ENCODE data around the gene ACP4. TPM values are rescaled to one million over a fixed set of nuclear protein-coding genes. Genes with fewer than 3 reads are reported as not detected.
"Not testable (repeated sequence)": the region's sequence is repeated elsewhere in the genome, so short reads cannot be mapped to it uniquely, and the experiment has no call there.

ACP4 gene
- total and polyA plus RNA-seq, 2 of the 13 experiments (the other 11 are each of a cell fraction or from before 2014, with no cell fraction given), result 0.08 TPM; not detected in 1

GRCh38 chr19:50780753-50781435, 9.3 kb upstream of the ACP4 start:
- no peak for TF ChIP-seq TBX3 (IDR thresholded peaks at IDR 0.05; ENCODE audit: borderline replicate concordance)
- FAIRE-seq (no peak), DNase-seq (ENCODE audit: low spot score) (no peak), ATAC-seq (no peak)
- Histone ChIP-seq H4K20me1 (ENCODE audit: insufficient read depth, low read length) (no peaks in the 10 kb centered on the region), H3K27me3 (ENCODE audit: control insufficient read depth in 1 of 2, insufficient read depth in 2 of 2, low read length in 2 of 2) (peaks cover 0 to 31% of the 10 kb centered on the region in 2 experiments; a peak in 3 of 5 replicates), H3K4me3 (replicated peaks in 1 of 3; ENCODE audit: insufficient read depth in 1 of 3, low read depth in 2 of 3, low read length in 3 of 3) (no peak overlapping the region), H3K27ac (ENCODE audit: extremely low read length, insufficient read depth, low read length) (no peak overlapping the region), H3K9me3 (ENCODE audit: low read length) (no peaks in the 10 kb centered on the region), H3K9ac (ENCODE audit: insufficient read depth, low read depth, low read length) (no peak overlapping the region), H3K4me2 (ENCODE audit: low read depth, low read length) (no peak overlapping the region), H3K79me2 (ENCODE audit: insufficient read depth, low read length) (no peaks in the 10 kb centered on the region), H3K36me3 (replicated peaks in 1 of 2; ENCODE audit: control insufficient read depth in 1 of 2, insufficient read depth in 2 of 2, low read length in 2 of 2) (no peaks in the 10 kb centered on the region), H2AFZ (ENCODE audit: low read length) (no peak overlapping the region), H3K4me1 (ENCODE audit: insufficient read depth, low read length) (0 out of 2 replicates have a peak, but pooled peaks cover 6% of the 10 kb centered on the region)
- POLR2A ChIA-PET, result interaction anchor here (0.6 kb wide), 1 partner anchor 508 kb away, joined by 3 read pairs; no protein-coding TSS in a partner anchor
- no TSS peak for BruUV-seq (replicated peaks)
- in situ Hi-C loops (cut with HindIII; ENCODE audit: extremely low pct_ligation_motif_present, low pct_unique_long_range_greater_than_20kb), result loop anchor here (10.0 to 25.0 kb wide), 3 partner anchors 176 to 419 kb away; partner anchors contain the start of gene NAPSA
- WGBS (ENCODE audit: low lambda C conversion rate), result 18% methylated on average over 8 of the region's 16 CpGs
- CTCF ChIA-PET (ENCODE audit: low intra/inter-chr PET ratio, low total read pairs), result no interaction called here
- intact Hi-C loops (cut with micrococcal nuclease; ENCODE audit: unreplicated experiment), result loop anchor here (5.0 kb wide), 1 partner anchor 59 kb away; the partner anchor contains the start of gene CLEC11A

GRCh38 chr19:50783848-50784152, 6.4 kb upstream of the ACP4 start:
- peaks cover 0 to 18% of the 10 kb centered on the region in 2 experiments; a peak in 3 of 5 replicates for H3K27me3 ChIP-seq (ENCODE audit: control insufficient read depth in 1 of 2, insufficient read depth in 2 of 2, low read length in 2 of 2)
- intact Hi-C loops (cut with micrococcal nuclease; ENCODE audit: unreplicated experiment), result loop anchor here (5.0 kb wide), 1 partner anchor 61 kb away; the partner anchor contains the start of gene CLEC11A
- DNase-seq (ENCODE audit: low spot score); POLR2A ChIA-PET; H3K9me3 ChIP-seq (ENCODE audit: low read length); H3K27ac ChIP-seq (ENCODE audit: extremely low read length, insufficient read depth, low read length); BruUV-seq (replicated peaks); H3K4me2 ChIP-seq (ENCODE audit: low read depth, low read length); H2AFZ ChIP-seq (ENCODE audit: low read length); FAIRE-seq; H3K4me3 ChIP-seq (replicated peaks in 1 of 3; ENCODE audit: insufficient read depth in 1 of 3, low read depth in 2 of 3, low read length in 3 of 3); H3K9ac ChIP-seq (ENCODE audit: insufficient read depth, low read depth, low read length); H3K36me3 ChIP-seq (replicated peaks in 1 of 2; ENCODE audit: control insufficient read depth in 1 of 2, insufficient read depth in 2 of 2, low read length in 2 of 2); ATAC-seq; H3K79me2 ChIP-seq (ENCODE audit: insufficient read depth, low read length); H4K20me1 ChIP-seq (ENCODE audit: insufficient read depth, low read length); H3K4me1 ChIP-seq (ENCODE audit: insufficient read depth, low read length): not testable (repeated sequence)
- WGBS (ENCODE audit: low lambda C conversion rate), result 45% methylated on average over 8 of the region's 8 CpGs
- CTCF ChIA-PET (ENCODE audit: low intra/inter-chr PET ratio, low total read pairs), result interaction anchor here (1.2 to 1.9 kb wide), 7 partner anchors 59 to 519 kb away, joined by 3 to 14 read pairs (median 5); no protein-coding TSS in a partner anchor
- in situ Hi-C loops (cut with HindIII; ENCODE audit: extremely low pct_ligation_motif_present, low pct_unique_long_range_greater_than_20kb), result loop anchor here (10.0 to 25.0 kb wide), 3 partner anchors 179 to 421 kb away; partner anchors contain the start of gene NAPSA

Data from HepG2 (cell line).